Parathyroid adenoma (tissue), 2 donors: ENCODE results near the gene PRKG1.

ENCODE experiments used
- H2AFZ ChIP-seq: fragments of 300-600 bp; sonication (generic); one replicate; pipeline ENCODE4 v1.7.0; 2017; ENCODE audit warnings: antibody characterized with exemption, mild to moderate bottlenecking
- H3K27ac ChIP-seq: fragments of 300-600 bp; sonication (generic); one replicate; pipeline ENCODE4 v1.7.0; 2017
- H3K27me3 ChIP-seq: fragments of 300-600 bp; sonication (generic); one replicate; pipeline ENCODE4 v1.7.0; 2017; ENCODE audit warnings: low read length; ENCODE audit not compliant: control insufficient read depth, insufficient read depth
- H3K36me3 ChIP-seq: fragments of 300-600 bp; sonication (generic); one replicate; pipeline ENCODE4 v1.7.0; 2017; ENCODE audit warnings: low read length; ENCODE audit not compliant: control insufficient read depth, insufficient read depth
- H3K4me1 ChIP-seq: fragments of 300-600 bp; sonication (generic); one replicate; pipeline ENCODE4 v1.7.0; 2017; ENCODE audit warnings: control low read depth
- H3K4me2 ChIP-seq: fragments of 300-600 bp; sonication (generic); one replicate; pipeline ENCODE4 v1.7.0; 2017; ENCODE audit warnings: low read length
- H3K4me3 ChIP-seq: fragments of 300-600 bp; sonication (generic); one replicate; pipeline ENCODE4 v1.7.0; 2017; ENCODE audit warnings: low read depth, low read length
- H3K79me2 ChIP-seq: fragments of 300-600 bp; sonication (generic); one replicate; pipeline ENCODE4 v1.7.0; 2017; ENCODE audit warnings: control low read depth
- H3K9ac ChIP-seq: fragments of 300-600 bp; sonication (generic); one replicate; pipeline ENCODE4 v1.7.0; 2017; ENCODE audit warnings: mild to moderate bottlenecking
- H3K9me3 ChIP-seq: fragments of 300-600 bp; sonication (generic); one replicate; pipeline ENCODE4 v1.7.0; 2017; ENCODE audit warnings: low read length; ENCODE audit not compliant: control insufficient read depth
- TF ChIP-seq, protein P1 (sequence below): fragments of 300-600 bp; sonication (generic); IDR thresholded peaks from one replicate; pipeline ENCODE4 v1.7.0; 2017; ENCODE audit warnings: antibody characterized with exemption, mild to moderate bottlenecking
- donor health status: primary hyperparathyroidism.

Gene PRKG1

DNA sequence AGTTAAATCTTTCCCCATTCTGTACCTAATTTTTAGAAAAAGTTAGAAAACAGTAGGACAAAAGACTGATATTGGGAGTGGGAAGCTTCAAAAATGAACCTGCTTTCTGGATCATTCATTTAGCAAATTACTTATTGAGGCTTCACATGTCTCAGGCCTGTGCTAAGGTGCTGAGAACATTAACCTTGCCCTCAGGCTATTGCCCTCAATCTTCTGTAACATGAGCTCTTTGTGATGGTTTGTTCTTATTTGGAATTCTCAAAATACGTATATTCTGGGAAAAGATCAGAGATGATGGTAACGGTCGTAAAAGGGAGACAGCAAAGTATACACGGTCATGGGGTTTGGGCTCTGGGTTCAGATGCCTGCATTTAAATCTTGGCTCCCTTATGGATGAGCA is 39.5 kb upstream of the PRKG1 start:
- Histone ChIP-seq H3K4me2 (peak overlapping the region; percentile 2), H2AFZ (no peak overlapping the region), H3K4me1 (peaks cover 19% of the 10 kb centered on the region), H3K27ac (peak overlapping the region; percentile 31), H3K9me3 (no peaks in the 10 kb centered on the region), H3K36me3 (no peaks in the 10 kb centered on the region), H3K4me3 (no peak overlapping the region), H3K9ac (no peak overlapping the region), H3K79me2 (no peaks in the 10 kb centered on the region), H3K27me3 (no peaks in the 10 kb centered on the region)
- TF ChIP-seq, protein P1, sequence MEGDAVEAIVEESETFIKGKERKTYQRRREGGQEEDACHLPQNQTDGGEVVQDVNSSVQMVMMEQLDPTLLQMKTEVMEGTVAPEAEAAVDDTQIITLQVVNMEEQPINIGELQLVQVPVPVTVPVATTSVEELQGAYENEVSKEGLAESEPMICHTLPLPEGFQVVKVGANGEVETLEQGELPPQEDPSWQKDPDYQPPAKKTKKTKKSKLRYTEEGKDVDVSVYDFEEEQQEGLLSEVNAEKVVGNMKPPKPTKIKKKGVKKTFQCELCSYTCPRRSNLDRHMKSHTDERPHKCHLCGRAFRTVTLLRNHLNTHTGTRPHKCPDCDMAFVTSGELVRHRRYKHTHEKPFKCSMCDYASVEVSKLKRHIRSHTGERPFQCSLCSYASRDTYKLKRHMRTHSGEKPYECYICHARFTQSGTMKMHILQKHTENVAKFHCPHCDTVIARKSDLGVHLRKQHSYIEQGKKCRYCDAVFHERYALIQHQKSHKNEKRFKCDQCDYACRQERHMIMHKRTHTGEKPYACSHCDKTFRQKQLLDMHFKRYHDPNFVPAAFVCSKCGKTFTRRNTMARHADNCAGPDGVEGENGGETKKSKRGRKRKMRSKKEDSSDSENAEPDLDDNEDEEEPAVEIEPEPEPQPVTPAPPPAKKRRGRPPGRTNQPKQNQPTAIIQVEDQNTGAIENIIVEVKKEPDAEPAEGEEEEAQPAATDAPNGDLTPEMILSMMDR = no peak

DNA sequence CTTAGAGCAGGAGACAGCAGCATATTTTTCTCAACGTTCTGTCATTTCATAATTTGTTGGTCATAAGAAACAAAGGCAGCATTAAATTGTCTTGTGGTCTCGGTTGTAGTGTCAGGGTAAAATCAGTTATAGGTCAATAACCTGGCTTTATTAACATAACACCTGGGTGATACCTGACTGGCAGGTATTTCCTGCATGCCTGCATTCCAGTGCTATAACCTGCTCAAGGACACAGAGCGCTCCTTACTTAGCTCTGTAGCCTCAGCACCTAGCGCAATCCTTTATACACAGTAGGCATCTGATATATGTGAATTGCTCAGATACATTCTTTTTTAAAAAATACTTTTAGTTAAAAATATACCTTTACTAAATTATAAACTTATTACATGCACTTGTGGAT is 38.9 kb upstream of the PRKG1 start:
- TF ChIP-seq, protein P1 = no peak
- Histone ChIP-seq H3K79me2 (no peaks in the 10 kb centered on the region), H3K36me3 (no peaks in the 10 kb centered on the region), H3K4me2 (peak overlapping the region; percentile 2), H3K27ac (peak overlapping the region; percentile 31), H3K9me3 (no peaks in the 10 kb centered on the region), H3K27me3 (no peaks in the 10 kb centered on the region), H2AFZ (peak overlapping the region; percentile 8), H3K4me3 (no peak overlapping the region), H3K9ac (no peak overlapping the region), H3K4me1 (peaks cover 19% of the 10 kb centered on the region)

DNA sequence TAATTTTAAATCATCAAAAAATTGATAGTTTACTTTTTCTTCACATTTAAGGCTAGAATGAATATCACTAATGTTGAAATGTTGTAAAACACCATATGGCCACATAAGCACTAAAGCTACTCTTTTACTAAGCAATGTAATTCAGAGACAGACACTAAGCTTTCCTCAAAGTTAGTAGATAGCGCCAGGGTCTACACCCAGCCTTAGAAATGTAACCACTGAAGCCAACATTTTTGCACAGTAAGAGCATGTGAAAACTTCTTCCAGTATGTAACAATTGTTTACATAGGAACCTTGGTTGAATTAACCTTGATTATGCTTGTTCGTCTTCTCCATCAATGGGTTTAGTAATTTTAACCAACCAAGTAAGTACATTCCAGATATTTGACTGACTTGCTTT is 28.4 kb upstream of the PRKG1 start:
- Histone ChIP-seq H3K4me3 (no peak overlapping the region), H3K27me3 (no peaks in the 10 kb centered on the region), H3K79me2 (no peaks in the 10 kb centered on the region), H3K4me2 (no peak overlapping the region), H3K9ac (no peak overlapping the region), H3K9me3 (no peaks in the 10 kb centered on the region), H3K4me1 (peaks cover 12% of the 10 kb centered on the region), H3K36me3 (no peaks in the 10 kb centered on the region), H2AFZ (peak overlapping the region; percentile 78), H3K27ac (peak overlapping the region; percentile 60)
- TF ChIP-seq, protein P1 = no peak

DNA sequence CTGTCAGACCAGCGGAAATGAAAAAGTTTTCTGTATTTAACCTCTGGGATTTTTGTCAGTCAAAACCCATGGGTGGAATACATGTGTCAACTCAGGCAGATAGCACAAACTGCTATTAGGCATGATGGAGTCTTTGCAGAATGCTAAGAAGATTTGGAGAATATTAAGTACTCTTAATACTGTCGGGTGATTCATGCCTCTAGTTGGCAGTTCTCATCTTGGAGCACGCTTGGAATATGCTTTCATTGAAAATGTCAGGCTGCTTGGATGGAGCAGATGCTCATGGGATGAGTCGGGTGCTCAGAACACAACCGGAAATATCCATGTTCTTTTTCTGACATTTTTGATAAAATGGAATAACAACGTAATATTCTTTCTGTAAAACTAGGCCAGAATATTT is 27.6 kb upstream of the PRKG1 start:
- no peak overlapping the region for H3K9ac ChIP-seq
- H3K27ac ChIP-seq = peak overlapping the region; percentile 60
- no peaks in the 10 kb centered on the region for H3K79me2 ChIP-seq
- no peak overlapping the region for H3K4me3 ChIP-seq
- H3K4me1 ChIP-seq = peaks cover 12% of the 10 kb centered on the region
- no peaks in the 10 kb centered on the region for H3K9me3 ChIP-seq
- peak overlapping the region; percentile 78 for H2AFZ ChIP-seq
- no peaks in the 10 kb centered on the region for H3K36me3 ChIP-seq
- H3K27me3 ChIP-seq = no peaks in the 10 kb centered on the region
- no peak overlapping the region for H3K4me2 ChIP-seq
- TF ChIP-seq, protein P1 = no peak

DNA sequence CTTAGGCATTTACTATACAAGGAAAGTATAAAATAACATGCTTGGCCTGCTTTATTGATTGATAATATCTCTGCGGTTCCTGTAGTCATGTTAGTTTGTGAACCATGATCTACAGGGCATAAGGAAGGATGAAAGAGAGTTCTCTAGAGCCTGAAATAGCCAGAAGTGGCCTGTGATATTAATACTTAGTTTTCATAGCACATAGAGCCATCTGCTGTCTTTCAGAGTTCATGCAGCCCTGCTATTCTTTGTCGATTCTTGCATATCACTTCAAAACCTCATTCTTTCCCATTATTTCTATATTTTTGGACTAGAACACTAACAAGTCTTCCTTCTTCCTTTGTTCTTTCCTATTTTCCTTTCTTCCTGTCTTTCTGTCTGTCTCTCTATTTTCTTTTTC is 26.4 kb upstream of the PRKG1 start:
- H3K4me1 ChIP-seq = peaks cover 12% of the 10 kb centered on the region
- no peaks in the 10 kb centered on the region for H3K36me3 ChIP-seq
- TF ChIP-seq, protein P1 = peak; percentile 52
- H2AFZ ChIP-seq = peak overlapping the region; percentile 8
- no peak overlapping the region for H3K27ac ChIP-seq
- no peaks in the 10 kb centered on the region for H3K9me3 ChIP-seq
- no peak overlapping the region for H3K4me3 ChIP-seq
- no peaks in the 10 kb centered on the region for H3K79me2 ChIP-seq
- H3K27me3 ChIP-seq = no peaks in the 10 kb centered on the region
- no peak overlapping the region for H3K4me2 ChIP-seq
- H3K9ac ChIP-seq = no peak overlapping the region
